GM21737 (cell line): ENCODE measurements around the gene SH3GL1.

Experiments used
- ATAC-seq: cut with Tn5 transposase; IDR thresholded peaks from one replicate; pipeline ENCODE4 v1.9.1; 2021; ENCODE audit warnings: mild to moderate bottlenecking, moderate library complexity; ENCODE audit not compliant: unreplicated experiment

SH3GL1 gene

DNA sequence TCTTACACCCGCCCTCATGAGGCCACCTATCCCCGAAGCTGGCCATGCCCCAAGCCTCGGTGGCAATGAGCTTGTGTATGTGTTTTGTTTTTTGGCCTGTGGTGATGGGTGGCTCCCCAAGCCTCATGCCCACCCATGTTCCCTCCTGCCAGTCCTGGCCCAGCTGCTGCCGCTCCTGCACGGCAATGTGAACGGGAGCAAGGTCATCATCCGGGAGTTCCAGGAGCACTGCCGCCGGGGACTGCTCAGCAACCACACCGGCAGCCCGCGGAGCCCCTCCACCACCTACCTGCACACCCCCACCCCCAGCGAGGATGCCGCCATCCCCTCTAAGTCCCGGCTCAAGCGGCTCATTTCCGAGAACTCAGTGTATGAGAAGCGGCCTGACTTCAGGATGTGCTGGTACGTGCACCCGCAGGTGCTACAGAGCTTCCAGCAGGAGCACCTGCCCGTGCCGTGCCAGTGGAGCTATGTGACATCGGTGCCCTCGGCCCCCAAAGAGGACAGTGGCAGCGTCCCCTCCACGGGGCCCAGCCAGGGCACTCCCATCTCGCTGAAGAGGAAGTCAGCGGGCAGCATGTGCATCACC is 32.7 kb upstream of the SH3GL1 start:
- ATAC-seq = no peak

DNA sequence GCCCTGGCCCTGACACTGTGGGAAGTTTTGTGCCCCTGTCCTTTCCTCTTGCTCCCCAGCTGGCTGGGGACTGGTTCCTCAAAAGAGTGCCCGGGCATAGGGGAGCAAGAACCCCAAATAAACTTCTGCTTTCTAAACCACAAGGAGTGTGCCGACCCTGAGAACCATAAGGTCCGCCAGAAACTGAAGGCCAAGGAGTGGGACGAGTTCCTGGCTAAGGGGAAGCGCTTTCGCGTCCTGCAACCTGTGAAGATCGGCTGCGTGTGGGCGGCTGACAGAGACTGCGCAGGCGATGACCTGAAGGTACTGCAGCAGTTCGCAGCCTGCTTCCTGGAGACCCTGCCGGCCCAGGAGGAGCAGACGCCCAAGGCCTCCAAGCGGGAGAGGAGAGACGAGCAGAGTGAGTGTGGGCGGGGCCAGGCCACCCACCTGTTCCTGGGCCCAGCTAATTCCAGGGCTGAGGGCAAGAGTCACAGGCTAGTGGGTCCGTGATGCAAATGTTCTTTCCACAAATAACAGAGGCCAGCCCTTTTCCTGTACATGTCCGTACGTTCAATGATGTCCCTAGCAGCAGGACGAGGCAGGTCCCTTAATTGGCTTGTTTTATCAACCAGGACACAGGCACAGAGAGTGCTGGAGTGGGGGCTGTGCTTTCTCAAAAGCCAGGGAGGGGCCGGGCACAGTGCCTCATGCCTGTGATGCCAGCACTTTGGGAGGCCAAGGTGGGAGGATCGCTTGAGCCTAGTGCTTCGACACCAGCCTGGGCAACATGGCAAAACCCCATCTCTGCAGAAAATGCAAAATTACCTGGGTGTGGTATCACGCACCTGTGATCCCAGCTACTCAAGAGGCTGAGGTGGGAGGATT is 31.7 kb upstream of the SH3GL1 start:
- no peak for ATAC-seq

DNA sequence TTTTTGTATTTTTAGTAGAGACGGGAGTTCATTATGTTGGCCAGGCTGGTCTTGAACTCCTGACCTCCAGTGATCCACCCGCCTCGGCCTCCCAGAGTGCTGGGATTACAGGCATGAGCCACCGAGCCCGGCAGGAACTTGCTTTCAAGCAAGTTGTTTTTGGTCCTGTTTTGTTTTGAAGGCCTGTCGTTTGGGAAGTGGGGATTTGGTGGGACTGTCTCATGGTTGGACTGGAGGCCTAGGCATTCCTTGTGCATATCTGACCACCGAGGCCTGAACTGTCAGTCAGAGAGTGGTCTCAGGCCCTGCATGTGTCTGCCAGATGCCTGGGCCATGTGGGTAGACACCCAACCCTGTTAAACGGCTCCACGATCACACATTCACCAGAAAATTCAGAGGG is 30.9 kb upstream of the SH3GL1 start:
- no peak for ATAC-seq

DNA sequence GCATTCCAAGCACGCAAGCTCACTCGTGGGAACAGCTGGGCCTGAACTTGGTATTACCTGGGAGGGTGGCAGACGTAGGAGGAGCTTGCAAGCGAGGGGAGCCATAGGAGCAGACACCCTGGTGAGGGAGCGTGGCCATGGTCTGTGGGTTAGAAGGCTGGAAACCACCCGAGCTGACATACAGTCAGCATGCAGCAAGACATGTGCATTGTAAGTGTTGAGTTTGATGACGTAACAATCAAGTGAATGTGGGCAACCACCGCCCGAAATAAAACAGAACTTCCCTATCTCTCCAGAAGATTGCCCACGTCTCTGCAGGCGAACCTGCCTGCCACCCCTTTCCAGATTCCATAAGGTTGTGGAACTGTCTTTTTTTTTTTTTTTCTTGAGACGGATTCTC is 30.4 kb upstream of the SH3GL1 start:
- no peak for ATAC-seq

DNA sequence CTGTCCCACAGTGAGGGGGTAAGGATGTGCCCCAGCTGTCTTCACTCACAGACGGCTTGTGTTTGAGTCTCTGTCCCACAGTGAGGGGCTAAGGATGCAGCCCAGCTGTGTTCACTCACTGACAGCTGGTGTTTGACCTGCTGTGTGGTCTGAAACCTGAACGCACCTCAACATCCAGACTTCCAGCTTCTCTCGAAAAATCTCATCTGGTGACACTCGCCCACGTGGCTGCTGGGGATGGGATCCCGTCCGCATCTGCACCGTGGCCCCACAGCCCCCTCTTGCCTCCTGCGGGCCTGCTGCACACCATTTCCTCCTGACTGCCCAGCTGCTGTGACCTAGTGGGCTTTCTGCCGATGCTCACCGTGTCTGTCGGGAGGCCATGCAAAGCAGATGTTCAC is 29.4 kb upstream of the SH3GL1 start:
- no peak for ATAC-seq

DNA sequence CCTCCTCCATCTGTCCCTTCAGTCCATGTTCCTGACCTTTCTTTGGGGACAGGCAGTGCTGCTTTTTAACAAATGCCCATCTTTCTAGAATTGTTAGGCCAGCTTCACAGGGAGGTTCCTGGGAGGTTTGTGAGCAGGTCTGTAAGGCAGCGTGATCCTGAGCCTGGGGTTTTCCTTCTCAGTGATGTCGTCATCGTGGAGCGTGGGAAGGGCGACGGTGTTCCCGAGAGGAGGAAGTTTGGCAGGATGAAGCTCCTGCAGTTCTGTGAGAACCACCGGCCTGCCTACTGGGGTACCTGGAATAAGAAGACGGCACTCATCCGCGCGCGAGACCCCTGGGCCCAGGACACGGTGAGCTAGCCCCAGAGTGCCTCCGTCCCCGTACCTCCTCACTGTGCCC is 28.9 kb upstream of the SH3GL1 start:
- ATAC-seq = no peak

DNA sequence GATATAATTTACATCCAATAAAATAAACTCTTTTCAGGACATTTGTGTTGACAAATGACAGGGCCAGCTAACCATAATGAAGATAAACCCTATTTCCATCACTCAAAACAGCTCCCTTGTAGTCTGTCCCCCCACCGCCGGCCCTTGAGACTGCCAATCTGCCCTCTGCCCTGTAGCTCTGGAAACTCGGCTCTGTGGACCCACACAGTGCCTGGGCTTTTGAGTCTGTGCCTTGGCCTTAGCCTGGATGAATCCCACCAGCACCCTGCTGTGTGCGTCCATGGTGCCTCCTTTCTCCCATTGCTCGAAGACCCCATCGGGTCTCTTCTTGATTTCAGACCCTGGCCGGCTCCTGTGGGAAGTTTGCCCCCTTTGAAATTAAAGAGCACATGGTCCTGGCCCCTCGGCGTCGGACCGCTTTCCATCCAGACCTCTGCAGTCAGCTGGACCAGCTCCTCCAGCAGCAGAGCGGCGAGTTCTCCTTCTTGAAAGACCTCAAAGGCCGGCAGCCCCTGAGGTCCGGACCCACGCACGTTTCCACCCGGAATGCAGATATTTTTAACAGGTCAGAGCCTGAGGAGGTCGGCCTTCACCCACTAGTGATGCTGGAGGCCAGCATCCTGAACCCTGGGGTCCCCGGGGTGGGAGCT is 28.1 kb upstream of the SH3GL1 start:
- no peak for ATAC-seq

DNA sequence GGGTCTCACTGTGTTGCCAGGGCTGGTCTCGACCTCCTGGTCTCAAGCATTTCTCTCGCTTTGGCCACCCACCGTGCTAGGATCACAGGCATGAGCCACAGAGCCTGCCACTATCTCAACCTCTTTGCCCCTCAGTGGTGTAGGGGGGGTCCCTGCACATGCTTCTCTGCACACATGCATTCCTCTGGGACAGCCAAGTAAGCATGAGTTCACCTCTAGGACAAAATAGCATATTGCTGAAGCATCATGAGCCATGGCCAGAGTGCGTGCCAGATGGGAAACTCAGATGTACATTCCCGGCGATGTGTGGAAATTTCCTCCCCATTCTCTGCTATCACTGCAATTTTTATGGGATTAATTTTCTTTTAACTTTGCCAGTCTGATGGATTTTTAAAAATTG is 25.2 kb upstream of the SH3GL1 start:
- ATAC-seq = no peak

DNA sequence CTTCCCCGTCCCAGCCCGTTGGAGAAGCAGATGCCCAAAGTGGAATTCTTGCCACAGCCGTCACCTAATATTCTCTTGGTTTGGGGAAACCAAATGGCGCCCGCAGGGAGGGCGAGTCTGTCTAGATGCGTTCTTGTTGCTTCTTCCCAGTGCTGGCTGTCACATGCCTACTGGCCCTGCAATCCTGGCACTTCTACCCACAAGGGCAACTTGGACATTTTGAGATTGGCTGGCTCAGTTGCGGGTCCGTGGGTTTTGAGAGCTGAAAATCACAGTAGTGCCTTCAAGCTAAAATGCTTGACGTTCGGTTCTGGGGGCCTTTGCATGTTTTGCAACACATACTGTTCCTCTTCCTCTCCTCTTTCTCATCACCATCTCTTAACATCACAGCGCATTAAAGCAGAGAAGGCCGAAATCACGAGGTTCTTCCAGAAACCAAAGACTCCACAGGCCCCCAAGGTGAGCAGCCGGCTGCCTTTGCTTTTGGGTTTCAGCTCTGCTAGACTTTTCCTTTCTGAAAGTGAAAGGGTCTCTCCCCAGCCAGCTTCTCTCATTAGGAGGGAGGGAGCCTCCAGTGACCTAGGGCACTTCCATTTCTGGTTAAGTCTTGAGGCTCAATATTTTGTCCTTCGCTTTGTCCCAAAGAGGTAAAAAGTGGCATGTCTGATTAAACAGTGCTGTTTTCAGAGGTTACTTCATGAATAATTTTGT is 23.2 kb upstream of the SH3GL1 start:
- no peak for ATAC-seq

DNA sequence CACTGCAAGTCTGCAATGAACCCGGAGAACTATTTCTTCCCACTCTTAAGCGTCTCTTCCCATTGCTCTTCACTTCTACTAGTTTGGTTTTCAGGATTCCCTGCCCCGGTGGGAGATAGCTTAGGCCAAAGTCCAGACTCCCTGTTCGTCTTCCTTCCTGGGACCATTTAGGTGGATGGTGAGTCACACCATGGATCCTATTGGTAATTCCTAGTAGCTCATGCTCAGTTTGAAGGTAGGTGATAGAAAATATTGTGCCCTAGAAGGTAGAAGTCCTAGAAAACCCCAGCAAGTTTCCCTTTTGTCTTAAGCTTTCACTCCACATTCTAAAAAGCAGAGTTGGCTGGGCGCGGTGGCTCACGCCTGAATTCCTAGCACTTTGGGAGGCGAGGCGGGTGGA is 15.9 kb upstream of the SH3GL1 start:
- ATAC-seq = no peak

DNA sequence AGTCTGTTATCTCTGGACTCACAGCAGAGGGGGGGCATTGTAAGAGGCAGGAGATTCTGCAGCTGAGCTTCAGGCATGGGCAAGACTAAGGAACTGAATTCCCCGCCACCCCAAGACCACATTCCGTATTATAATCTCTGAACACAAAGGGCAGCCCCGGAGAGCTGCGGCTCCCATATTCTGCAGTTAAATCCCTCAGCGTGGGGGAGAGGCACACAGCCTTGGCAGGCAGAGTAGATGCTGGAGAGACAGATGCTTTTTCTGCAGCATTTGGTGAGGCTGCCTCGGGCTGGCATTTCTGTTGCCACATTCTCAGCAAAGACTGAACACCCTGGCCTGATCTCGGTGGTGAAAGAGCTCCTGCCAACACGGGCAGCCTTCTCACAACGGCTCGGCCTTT is 15.0 kb upstream of the SH3GL1 start:
- no peak for ATAC-seq

DNA sequence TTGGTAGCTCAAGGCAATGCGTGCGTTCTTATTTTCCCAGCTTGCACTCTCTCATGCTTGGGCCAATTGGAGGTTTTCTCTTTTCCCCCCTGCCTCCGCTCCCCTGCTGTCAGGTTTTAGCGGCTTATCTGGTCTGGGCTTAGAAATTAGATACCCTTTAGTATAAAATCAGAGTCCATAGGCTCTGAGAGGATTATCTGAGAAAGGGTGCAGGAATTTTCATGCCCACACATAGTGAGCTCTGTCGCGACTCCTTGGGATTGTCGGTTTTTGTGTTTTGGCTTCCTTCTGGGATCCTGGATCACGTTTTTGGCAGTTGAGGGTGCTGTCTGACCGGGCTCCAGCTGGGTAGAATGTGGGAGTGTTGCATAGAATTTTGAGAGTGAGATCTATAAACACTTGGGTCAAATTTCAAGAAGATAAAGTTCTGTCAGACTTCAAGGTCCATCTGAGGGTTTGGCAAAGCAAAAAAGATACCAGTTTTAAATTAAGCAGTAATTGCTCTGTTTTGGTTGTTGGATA is 14.5 kb upstream of the SH3GL1 start:
- ATAC-seq = no peak

DNA sequence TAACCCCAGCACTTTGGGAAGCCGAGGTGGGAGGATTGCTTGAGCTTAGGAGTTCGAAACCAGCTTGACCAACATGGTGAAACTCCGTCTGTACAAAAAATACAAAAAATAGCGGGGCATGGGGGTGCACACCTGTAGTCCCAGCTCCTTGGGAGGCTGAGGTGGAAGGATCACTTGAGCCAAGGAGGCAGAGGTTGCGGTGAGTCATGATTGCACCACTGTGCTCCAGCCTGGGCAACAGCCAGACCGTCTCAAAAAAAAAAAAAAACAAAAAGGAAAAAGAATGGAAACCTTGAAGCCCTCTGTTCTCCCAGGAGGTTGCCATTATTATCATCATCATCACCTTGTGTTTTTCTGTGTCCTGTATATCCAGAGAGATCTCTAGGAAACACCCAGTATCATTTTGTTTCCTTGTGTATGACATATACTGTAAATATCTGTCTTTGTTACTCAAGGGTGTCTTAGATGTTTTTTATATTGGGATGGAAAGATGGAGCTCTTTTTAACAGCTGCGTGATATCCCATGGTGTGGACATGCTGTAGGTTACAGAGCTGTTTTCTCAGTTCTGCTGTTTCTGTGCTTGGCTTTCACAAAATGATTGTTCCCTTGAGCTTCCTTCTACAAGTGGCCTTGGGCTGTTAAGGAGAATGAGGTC is 13.9 kb upstream of the SH3GL1 start:
- ATAC-seq = no peak

DNA sequence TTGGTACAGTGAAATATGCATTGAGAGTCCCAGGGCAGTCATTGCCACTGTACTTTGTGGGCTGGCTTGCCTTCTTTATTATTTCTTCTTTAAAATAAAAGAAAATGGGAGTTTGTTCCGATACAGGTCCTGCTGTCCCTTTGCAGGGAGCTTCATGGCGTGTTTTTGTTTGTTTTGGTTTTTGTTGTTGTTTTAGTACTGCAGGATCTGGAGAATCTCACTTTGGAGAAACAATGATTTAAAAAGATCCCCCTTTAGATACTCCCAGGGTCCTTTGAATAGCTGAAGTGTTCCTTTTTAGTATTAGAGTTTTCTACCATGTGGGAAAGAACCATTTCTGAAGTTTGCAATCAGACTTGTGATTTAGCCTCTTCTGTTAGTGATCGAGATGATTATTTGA is 13.2 kb upstream of the SH3GL1 start:
- ATAC-seq = no peak

DNA sequence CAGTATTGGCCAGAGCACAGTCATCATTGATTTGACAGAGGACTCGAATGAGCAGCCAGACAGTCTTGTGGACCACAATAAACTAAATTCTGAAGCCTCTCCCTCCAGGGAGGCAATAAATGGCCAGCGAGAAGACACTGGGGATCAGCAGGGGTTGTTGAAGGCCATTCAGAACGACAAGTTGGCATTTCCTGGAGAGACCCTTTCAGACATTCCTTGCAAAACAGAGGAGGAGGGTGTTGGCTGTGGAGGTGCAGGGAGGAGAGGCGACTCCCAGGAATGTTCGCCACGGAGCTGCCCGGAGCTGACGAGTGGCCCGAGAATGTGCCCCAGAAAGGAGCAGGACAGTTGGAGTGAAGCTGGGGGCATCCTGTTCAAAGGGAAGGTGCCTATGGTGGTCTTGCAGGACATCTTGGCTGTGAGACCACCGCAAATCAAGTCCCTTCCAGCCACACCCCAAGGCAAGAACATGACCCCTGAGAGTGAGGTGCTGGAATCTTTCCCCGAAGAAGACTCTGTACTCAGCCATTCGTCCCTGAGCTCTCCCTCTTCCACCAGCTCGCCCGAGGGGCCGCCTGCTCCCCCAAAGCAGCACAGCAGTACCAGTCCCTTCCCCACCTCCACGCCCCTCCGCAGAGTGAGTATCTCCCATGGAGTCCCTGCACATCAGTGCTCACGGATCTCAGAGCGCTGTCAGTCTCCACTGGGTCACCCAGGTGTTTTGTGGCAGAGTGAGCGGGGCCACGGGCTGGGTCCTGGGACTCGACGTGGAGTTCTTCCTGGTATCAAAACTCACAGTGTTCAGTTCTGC is 9.0 kb upstream of the SH3GL1 start:
- ATAC-seq = no peak

DNA sequence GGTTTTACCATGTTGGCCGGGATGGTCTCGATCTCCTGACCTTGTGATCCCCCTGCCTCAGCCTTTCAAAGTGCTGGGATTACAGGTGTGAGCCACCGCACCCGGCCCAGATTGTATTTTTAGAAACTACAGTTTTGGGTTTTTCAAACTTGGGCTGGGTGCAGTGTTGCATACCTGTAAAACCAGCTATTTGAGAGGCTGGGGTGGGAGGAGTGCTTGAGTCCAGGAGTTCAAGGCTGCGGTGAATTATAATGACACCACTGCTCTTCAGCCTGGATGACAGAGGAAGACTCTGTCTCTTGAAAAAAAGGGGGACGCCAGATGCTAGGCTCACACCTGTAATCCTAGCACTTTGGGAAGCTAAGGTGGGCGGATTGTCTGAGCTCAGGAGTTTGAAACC is 6.3 kb upstream of the SH3GL1 start:
- ATAC-seq = no peak

DNA sequence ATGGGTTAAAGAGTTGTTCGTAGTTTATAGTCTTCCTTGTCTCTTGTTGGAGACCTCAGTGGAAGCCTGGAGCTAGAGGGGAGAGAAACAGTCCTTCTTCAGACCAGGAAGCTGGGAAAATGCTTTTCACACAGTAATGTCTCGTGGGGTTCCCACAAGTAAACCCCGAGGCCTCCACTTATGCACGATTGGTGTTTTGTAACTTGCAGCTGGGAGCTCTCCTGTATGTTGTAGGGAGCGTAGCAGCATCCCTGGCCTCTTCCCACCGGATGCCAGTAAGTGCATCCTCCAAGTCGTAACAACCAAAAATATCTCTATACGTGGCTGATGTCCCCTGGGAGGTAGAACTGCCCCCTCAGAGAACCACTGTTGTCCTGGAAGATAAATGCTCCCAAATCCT is 5.6 kb upstream of the SH3GL1 start:
- no peak for ATAC-seq

DNA sequence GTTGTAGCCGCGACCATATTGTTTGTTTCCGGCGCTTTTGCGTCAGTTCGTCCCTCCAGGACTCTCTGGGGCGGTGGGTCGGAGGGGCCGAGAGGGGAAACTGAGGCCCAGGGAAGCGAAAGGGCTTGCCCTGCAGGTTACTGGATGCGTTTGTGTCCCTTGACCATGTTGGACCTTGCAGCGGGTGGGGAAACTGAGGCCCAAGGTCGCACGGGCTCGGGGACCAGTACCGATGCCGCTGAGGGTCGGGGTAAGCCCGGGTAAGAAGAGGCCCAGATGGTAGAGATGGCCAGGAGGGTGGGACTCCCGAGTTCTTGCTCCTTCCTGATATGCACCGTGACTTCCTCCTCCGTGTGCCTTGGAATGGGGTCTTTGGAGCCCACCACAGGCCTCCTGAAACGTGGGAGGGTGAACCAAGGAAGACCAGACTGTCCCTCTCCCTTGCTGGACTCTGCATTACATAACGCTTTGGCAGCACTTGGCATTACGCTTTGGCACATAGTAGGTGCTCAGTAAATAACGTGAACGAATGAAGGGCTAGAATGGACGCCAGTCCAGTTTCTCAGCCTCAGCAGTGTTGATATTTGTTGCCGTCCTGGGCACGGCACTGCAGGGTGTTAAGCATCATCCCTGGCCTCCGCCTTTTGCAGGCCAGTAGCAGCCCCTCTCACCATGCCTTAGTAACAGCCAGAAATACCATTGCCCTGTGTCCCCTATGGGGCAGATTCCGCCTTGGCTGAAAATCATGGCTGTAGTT is 2.8 kb upstream of the SH3GL1 start:
- no peak for ATAC-seq
